OCI-LY1 (cell line): ENCODE results near the gene TPH2.

Experiments
- CTCF ChIP-seq: fragments of 200-600 bp; sonication (generic), shearing (Covaris generic); IDR thresholded peaks from 2 replicates; pipeline ENCODE4 v1.5.1; 2017; ENCODE audit warnings: mild to moderate bottlenecking, antibody characterized with exemption, low read length, moderate library complexity, mixed read lengths
- EZH2 ChIP-seq: fragments of 200-600 bp; sonication (generic), shearing (Covaris generic); IDR thresholded peaks from 2 replicates; pipeline ENCODE4 v1.8.0; 2017; ENCODE audit warnings: borderline replicate concordance, mixed run types, mild to moderate bottlenecking, antibody characterized with exemption, low read length, moderate library complexity, mixed read lengths

DNA sequence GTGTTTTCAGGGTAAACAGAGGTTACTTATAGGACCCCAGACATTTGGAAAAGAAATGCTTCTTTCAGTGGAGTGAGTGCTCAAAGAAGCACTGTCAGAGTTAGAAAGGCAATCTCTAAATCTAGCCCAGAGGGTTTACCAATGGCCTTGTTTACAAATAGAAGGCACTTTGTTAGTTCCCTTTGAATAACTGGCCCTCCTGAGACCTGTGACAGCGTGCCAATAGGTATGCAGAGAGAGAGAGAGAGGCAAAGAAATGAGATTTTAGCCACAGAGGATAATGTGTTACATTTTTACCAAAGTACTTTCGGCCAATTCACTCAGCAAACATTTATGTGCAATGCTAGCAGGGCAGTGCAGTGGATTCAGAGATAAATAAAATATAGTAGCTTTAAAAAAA is 41.9 kb downstream of the TPH2 start:
- TF ChIP-seq CTCF (no peak), EZH2 (no peak)
